Smooth muscle cell (in vitro differentiated cells): Measurements from ENCODE around the gene BEND4. TPM values are rescaled to one million over a fixed set of nuclear protein-coding genes. Genes with fewer than 3 reads are reported as not detected.

Experiments
- DNase-seq: peaks from one replicate; lab custom pipeline; 2025; ENCODE audit not compliant: unreplicated experiment; lab: John Stamatoyannopoulos, UW
- H2AFZ ChIP-seq: fragments of 200-600 bp; sonication (generic); 2 replicates; pipeline ENCODE4 v1.6.0; 2016; ENCODE audit warnings: antibody characterized with exemption, low read depth, mild to moderate bottlenecking
- H3F3A ChIP-seq: fragments of 200-600 bp; sonication (generic); 2 replicates; pipeline ENCODE4 v1.6.0; 2017; ENCODE audit warnings: antibody characterized with exemption, low read depth
- H3K27ac ChIP-seq: fragments of 200-600 bp; sonication (generic); 2 replicates; pipeline ENCODE4 v1.5.1; 2016; ENCODE audit warnings: low read depth, mild to moderate bottlenecking
- H3K27me3 ChIP-seq: fragments of 200-600 bp; sonication (generic); 2 replicates; pipeline ENCODE4 v1.6.1; 2016; ENCODE audit warnings: low read depth, mild to moderate bottlenecking
- H3K36me3 ChIP-seq: fragments of 200-600 bp; sonication (generic); 2 replicates; pipeline ENCODE4 v1.5.1; 2016; ENCODE audit warnings: low read depth
- H3K4me1 ChIP-seq: fragments of 200-600 bp; sonication (generic); 2 replicates; pipeline ENCODE4 v1.5.1; 2016; ENCODE audit warnings: low read depth
- H3K4me2 ChIP-seq: fragments of 200-600 bp; sonication (generic); 2 replicates; pipeline ENCODE4 v1.6.0; 2016; ENCODE audit warnings: mild to moderate bottlenecking
- H3K4me3 ChIP-seq: fragments of 200-600 bp; sonication (generic); 2 replicates; pipeline ENCODE4 v1.5.1; 2016; ENCODE audit warnings: mild to moderate bottlenecking
- H3K79me2 ChIP-seq: fragments of 200-600 bp; sonication (generic); 2 replicates; pipeline ENCODE4 v1.6.0; 2016; ENCODE audit warnings: low read depth, mild to moderate bottlenecking
- H3K9ac ChIP-seq: fragments of 200-600 bp; sonication (generic); 2 replicates; pipeline ENCODE4 v1.6.0; 2016; ENCODE audit warnings: low read depth
- H3K9me3 ChIP-seq: fragments of 200-600 bp; sonication (generic); replicated peaks from 2 replicates; pipeline ENCODE4 v1.5.1; 2016; ENCODE audit warnings: low read depth
- H4K20me1 ChIP-seq: fragments of 200-600 bp; sonication (generic); 2 replicates; pipeline ENCODE4 v1.6.0; 2016; ENCODE audit warnings: low read depth
- CTCF ChIP-seq: fragments of 200-600 bp; sonication (generic); IDR thresholded peaks from 2 replicates; pipeline ENCODE4 v1.5.1; 2017; ENCODE audit warnings: borderline replicate concordance, mild to moderate bottlenecking, antibody characterized with exemption; ENCODE audit not compliant: insufficient read depth, poor library complexity, severe bottlenecking
- WGBS: methylation state at CpG from one replicate; pipeline ENCODE4 v1.1.7; 2016; ENCODE audit warnings: low lambda C conversion rate; 5-methylcytosine and 5-hydroxymethylcytosine counted together
- polyA plus RNA-seq: library from polyadenylated mRNA; unstranded; fragments of >200 nt; fragmentation: Nextera tagmentation; extraction: Ambion mirVana; gene quantifications from 2 replicates; pipeline ENCODE4 v1.2.1, GENCODE V29; 2016
- total RNA-seq: library from RNA; depleted of rRNA; stranded (reverse); fragments of >200 nt; gene quantifications from 2 replicates; pipeline ENCODE4 v1.2.3, GENCODE V29; 2014

The BEND4 gene
- total and polyA plus RNA-seq, 2 experiments from 2014 or later = not detected

GRCh38 chr4:42133006-42133405 is 19.4 kb downstream of the BEND4 start:
- H3K9me3 ChIP-seq = no peaks in the 10 kb centered on the region
- no peaks in the 10 kb centered on the region for H3F3A ChIP-seq
- H3K9ac ChIP-seq = no peak overlapping the region
- no peak for TF ChIP-seq CTCF
- no peak overlapping the region for H3K4me3 ChIP-seq
- whole genome bisulfite sequencing = 81% methylated on average over 1 of the region's 1 CpG
- no peak for DNase-seq
- H2AFZ ChIP-seq = no peak overlapping the region
- H3K27ac ChIP-seq = no peak overlapping the region
- H4K20me1 ChIP-seq = no peaks in the 10 kb centered on the region
- H3K4me1 ChIP-seq = no peaks in the 10 kb centered on the region
- no peak overlapping the region for H3K4me2 ChIP-seq
- no peaks in the 10 kb centered on the region for H3K36me3 ChIP-seq
- no peaks in the 10 kb centered on the region for H3K27me3 ChIP-seq
- H3K79me2 ChIP-seq = no peaks in the 10 kb centered on the region

- H3K4me2 ChIP-seq = no peak overlapping the region
- no peak for TF ChIP-seq CTCF
- no peaks in the 10 kb centered on the region for H3K79me2 ChIP-seq
- H4K20me1 ChIP-seq = no peaks in the 10 kb centered on the region
- H3K27me3 ChIP-seq = no peaks in the 10 kb centered on the region
- no peak overlapping the region for H3K4me3 ChIP-seq
- no peaks in the 10 kb centered on the region for H3F3A ChIP-seq
- WGBS = 97% methylated on average over 7 of the region's 7 CpGs
- no peak overlapping the region for H3K9ac ChIP-seq
- no peaks in the 10 kb centered on the region for H3K36me3 ChIP-seq
- H2AFZ ChIP-seq = no peak overlapping the region
- H3K9me3 ChIP-seq = no peaks in the 10 kb centered on the region
- no peaks in the 10 kb centered on the region for H3K4me1 ChIP-seq
- no peak for DNase-seq
- H3K27ac ChIP-seq = no peak overlapping the region
These were observed 20.4 kb downstream of the BEND4 start for GRCh38 chr4:42132099-42132498.

- H3K4me3 ChIP-seq = no peak overlapping the region
- H3K79me2 ChIP-seq = no peaks in the 10 kb centered on the region
- H2AFZ ChIP-seq = no peak overlapping the region
- no peak for TF ChIP-seq CTCF
- peaks cover 6% of the 10 kb centered on the region for H3K27me3 ChIP-seq
- no peak overlapping the region for H3K27ac ChIP-seq
- 91% methylated on average over 2 of the region's 2 CpGs for WGBS
- H4K20me1 ChIP-seq = no peaks in the 10 kb centered on the region
- no peaks in the 10 kb centered on the region for H3K9me3 ChIP-seq
- H3K9ac ChIP-seq = no peak overlapping the region
- H3K4me1 ChIP-seq = no peaks in the 10 kb centered on the region
- no peaks in the 10 kb centered on the region for H3K36me3 ChIP-seq
- no peak overlapping the region for H3K4me2 ChIP-seq
- no peak for DNase-seq
- no peaks in the 10 kb centered on the region for H3F3A ChIP-seq
These were observed 29.3 kb downstream of the BEND4 start for GRCh38 chr4:42123071-42123644.

- no peaks in the 10 kb centered on the region for H3K4me1 ChIP-seq
- H3K4me3 ChIP-seq = no peak overlapping the region
- H3K9ac ChIP-seq = no peak overlapping the region
- no peaks in the 10 kb centered on the region for H3K9me3 ChIP-seq
- no peaks in the 10 kb centered on the region for H3K79me2 ChIP-seq
- no peaks in the 10 kb centered on the region for H3F3A ChIP-seq
- H4K20me1 ChIP-seq = no peaks in the 10 kb centered on the region
- no peak overlapping the region for H3K27ac ChIP-seq
- no peak for DNase-seq
- H3K36me3 ChIP-seq = no peaks in the 10 kb centered on the region
- WGBS = 95% methylated on average over 4 of the region's 4 CpGs
- H2AFZ ChIP-seq = no peak overlapping the region
- H3K27me3 ChIP-seq = peaks cover 6% of the 10 kb centered on the region
- no peak overlapping the region for H3K4me2 ChIP-seq
- TF ChIP-seq CTCF = no peak
These were observed 30.2 kb downstream of the BEND4 start for GRCh38 chr4:42122237-42122636.
